Activated CD4-positive, CD25-positive, alpha-beta regulatory T cell (primary cell): ENCODE measurements around the gene SOS2.

ENCODE experiments used
- DNase-seq, 4 experiments: peaks; one replicate each; lab custom pipeline; 2025; lab: John Stamatoyannopoulos, UW

The SOS2 gene

GRCh38 chr14:50231475-50232275, at the start of gene SOS2:
Gene SOS2, minus strand, starts transcription at chr14:50231578. Its CDS starts 295 bp downstream, at chr14:50231283.
- peak; percentile 51 to 70 (median 60) for DNase-seq

- DNase-seq: no peak
Measured at GRCh38 chr14:50272498-50272897, 41.1 kb upstream of the SOS2 start.

- no peak for DNase-seq
Measured at GRCh38 chr14:50270932-50271331, 39.6 kb upstream of the SOS2 start.

- no peak for DNase-seq
Measured at GRCh38 chr14:50265029-50265428, 33.7 kb upstream of the SOS2 start.

- no peak for DNase-seq
Measured at GRCh38 chr14:50263321-50263720, 31.9 kb upstream of the SOS2 start.

GRCh38 chr14:50262865-50263264, 31.5 kb upstream of the SOS2 start:
- no peak for DNase-seq

- DNase-seq: peak in 1 of 4 experiments; percentile 2
Measured at GRCh38 chr14:50260511-50260910, 29.1 kb upstream of the SOS2 start.

GRCh38 chr14:50260072-50260471, 28.7 kb upstream of the SOS2 start:
- DNase-seq: no peak

- DNase-seq: no peak
Measured at GRCh38 chr14:50257732-50258131, 26.4 kb upstream of the SOS2 start.

- DNase-seq: no peak
Measured at GRCh38 chr14:50254248-50254647, 22.9 kb upstream of the SOS2 start.

- DNase-seq: no peak
Measured at GRCh38 chr14:50249136-50249775, 17.9 kb upstream of the SOS2 start.

GRCh38 chr14:50247245-50247644, 15.9 kb upstream of the SOS2 start:
- DNase-seq: no peak

GRCh38 chr14:50242566-50243310, 11.4 kb upstream of the SOS2 start:
- DNase-seq: no peak

- no peak for DNase-seq
Measured at GRCh38 chr14:50242096-50242495, 10.7 kb upstream of the SOS2 start.

- DNase-seq: no peak
Measured at GRCh38 chr14:50237427-50237826, 6.0 kb upstream of the SOS2 start.

- no peak for DNase-seq
Measured at GRCh38 chr14:50233951-50234250, 2.5 kb upstream of the SOS2 start.

GRCh38 chr14:50233166-50233950, 2.0 kb upstream of the SOS2 start:
- DNase-seq: no peak

GRCh38 chr14:50232276-50232642, 881 bp upstream of the SOS2 start:
- DNase-seq: no peak

GRCh38 chr14:50230701-50231474, 490 bp downstream of the SOS2 start:
- DNase-seq: peak in 1 of 4 experiments; percentile 29

- DNase-seq: no peak
Measured at GRCh38 chr14:50230401-50230700, 1.0 kb downstream of the SOS2 start.

- no peak for DNase-seq
Measured at GRCh38 chr14:50229681-50230080, 1.7 kb downstream of the SOS2 start.

- no peak for DNase-seq
Measured at GRCh38 chr14:50228313-50228712, 3.1 kb downstream of the SOS2 start.
